ENCODE measurements around the gene CFL1.

Gene CFL1

GRCh38 chr11:65867284-65868071 lies 9.5 kb upstream of the CFL1 start:
- no peak for TF ChIP-seq CTCF (IDR thresholded peaks at IDR 0.05; ENCODE audit: low read depth, low read length)
- no peak for DNase-seq (ENCODE audit: extremely low read depth, low read depth)

DNA sequence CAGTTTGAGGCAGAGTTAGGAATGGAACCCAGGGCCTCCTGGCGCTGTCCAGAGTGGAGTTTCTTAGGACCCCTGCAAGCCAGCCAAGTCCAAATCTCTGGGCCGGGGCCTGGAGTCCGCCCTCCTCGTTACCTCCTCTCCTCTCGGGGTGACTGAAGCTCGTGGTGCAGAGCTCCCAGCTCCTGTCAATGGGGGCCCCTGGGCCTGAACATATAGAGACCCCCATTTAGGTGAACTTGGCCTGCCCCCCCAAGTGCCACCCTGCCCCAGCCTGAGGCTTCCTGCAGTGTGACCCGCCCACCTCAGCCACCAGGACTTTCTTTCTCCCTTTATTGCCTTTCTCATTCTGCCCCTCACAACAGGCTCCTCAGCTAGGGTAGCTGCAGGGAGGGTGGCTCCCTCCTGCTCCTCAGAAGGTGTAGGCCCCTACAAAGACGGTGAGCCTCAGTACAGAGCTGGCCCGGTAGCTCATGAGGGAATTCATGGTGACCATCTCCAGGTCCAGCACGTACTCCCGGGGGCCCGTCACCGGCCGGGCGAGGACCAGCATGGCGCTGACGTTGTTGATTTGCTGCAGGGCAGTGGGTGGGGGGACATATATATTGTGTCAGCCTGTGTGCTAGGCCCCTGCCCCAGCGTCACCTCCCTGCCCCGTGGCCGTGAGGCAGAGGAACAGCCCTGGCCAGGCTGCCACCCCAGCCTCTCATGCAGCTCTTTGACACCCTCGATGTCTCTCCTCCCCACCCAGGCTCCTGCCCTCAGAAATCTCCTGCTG lies 8.7 kb upstream of the CFL1 start:
- DNase-seq (ENCODE audit: extremely low read depth, low read depth) = no peak
- no peak for TF ChIP-seq CTCF (IDR thresholded peaks at IDR 0.05; ENCODE audit: low read depth, low read length)

- no peak for TF ChIP-seq CTCF (IDR thresholded peaks at IDR 0.05; ENCODE audit: low read depth, low read length)
These were observed 7.7 kb upstream of the CFL1 start for GRCh38 chr11:65865550-65866172.

DNA sequence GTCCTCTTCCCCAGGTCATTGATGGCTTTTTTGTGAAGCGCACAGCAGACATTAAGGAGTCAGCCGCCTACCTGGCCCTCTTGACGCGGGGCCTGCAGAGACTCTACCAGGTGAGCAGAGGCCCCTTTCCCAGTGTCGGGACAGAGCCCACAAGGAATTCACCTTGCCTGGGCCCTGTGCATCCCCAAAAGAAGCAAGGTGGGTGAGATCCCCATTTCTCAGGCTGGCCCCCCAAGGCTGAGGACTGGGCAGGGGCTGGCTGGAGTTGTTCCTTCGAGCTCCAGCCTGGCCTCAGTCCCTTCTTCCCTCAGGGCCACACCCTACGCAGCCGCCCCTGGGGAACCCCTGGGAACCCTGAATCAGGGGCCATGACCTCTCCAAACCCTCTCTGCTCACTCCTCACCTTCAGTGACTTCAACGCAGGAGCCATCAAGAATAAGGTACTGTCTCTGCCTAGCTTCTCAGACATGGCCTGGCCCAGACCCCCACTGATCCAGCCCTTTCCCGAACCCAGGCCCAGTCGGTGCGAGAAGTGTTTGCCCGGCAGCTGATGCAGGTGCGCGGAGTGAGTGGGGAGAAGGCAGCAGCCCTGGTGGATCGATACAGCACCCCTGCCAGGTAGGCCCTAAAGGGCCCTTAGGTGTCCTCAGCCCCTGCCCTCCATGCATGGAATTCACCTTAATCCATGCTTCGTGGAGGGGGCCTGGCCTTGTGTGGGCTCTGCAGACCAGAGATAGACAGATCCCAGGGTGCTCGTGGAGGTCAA lies 6.9 kb upstream of the CFL1 start:
- no peak for DNase-seq (ENCODE audit: extremely low read depth, low read depth)
- TF ChIP-seq CTCF (IDR thresholded peaks at IDR 0.05; ENCODE audit: low read depth, low read length) = no peak

More at GRCh38 chr11:65865550-65866172, 7.7 kb upstream of the CFL1 start:
- no peak for DNase-seq (ENCODE audit: extremely low read depth, low read depth)

DNA sequence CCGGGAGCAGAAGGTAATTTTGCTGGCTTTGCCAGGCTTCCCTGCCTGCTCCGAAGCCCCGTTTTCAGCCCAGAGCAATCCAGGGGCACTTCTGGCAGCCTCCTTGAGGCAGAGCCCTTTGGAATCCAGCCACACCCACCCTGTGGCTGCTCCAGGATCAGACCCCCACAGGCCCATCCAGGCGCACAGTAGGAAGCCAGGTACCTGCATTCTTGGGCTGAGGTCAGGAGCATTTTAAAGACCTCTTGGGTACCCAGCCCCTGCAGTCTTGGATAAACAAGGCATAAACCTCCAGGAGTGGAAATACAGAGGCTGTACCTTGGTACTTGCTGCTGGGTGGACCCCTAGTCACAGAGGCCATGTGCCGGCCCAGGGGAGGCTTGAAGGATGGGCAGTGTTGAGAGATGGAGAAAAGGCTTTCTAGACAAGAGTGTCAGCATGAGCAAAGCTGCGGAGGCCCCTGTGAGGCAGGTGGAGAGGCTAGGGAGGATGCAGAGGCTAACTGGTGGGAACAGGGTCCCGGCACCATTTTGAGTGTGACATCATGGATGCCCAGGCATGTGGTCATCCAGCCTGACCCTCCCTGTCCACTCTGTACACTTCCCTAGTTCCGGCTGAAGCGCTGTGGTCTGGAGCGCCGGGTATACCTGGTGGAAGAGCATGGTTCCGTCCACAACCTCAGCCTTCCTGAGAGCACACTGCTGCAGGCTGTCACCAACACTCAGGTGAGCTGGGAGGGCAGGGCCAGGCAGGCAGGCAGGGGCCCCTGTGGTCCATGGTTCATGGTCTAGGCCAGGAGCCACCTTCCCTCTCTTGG lies 6.1 kb upstream of the CFL1 start:
- TF ChIP-seq CTCF (IDR thresholded peaks at IDR 0.05; ENCODE audit: low read depth, low read length) = no peak
- no peak for DNase-seq (ENCODE audit: extremely low read depth, low read depth)

Data from AG09319 (cell line).